HepG2 (cell line): ENCODE data around the gene CPE.

Experiments
- ATM ChIP-seq: fragments of 450-650 bp; IDR thresholded peaks from 2 replicates; pipeline ENCODE4 v1.7.1; 2017; ENCODE audit warnings: mild to moderate bottlenecking, borderline replicate concordance
- MXI1 ChIP-seq: IDR thresholded peaks from 3 replicates; pipeline ENCODE4 v1.6.1; 2012; ENCODE audit warnings: low read depth, low read length, inconsistent platforms, borderline replicate concordance

GRCh38 chr4:165330666-165331065, 48.1 kb upstream of the CPE start:
- TF ChIP-seq ATM, result no peak
- no peak for TF ChIP-seq MXI1
